ENCODE data around the gene RIN2.

DNA sequence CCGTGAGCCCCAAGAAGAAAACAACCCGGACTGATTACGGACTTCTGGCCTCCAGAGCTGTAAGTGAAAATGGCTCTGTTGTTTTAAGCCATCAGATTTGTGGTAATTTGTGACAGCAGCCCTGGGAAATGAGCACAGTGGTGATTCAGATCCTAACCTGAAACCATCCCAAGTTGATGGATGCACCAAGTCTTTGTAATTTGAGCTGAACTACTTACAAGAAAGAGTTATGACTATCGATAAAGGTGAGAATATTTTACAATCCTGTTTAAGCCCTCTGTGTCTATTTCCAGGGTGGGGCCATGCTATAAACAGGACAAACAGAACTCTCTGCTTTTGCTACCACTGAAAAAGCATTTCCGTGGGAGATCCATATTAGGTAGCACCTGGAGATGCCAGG, 19.1 kb upstream of the RIN2 start:
- TF ChIP-seq, protein P1, sequence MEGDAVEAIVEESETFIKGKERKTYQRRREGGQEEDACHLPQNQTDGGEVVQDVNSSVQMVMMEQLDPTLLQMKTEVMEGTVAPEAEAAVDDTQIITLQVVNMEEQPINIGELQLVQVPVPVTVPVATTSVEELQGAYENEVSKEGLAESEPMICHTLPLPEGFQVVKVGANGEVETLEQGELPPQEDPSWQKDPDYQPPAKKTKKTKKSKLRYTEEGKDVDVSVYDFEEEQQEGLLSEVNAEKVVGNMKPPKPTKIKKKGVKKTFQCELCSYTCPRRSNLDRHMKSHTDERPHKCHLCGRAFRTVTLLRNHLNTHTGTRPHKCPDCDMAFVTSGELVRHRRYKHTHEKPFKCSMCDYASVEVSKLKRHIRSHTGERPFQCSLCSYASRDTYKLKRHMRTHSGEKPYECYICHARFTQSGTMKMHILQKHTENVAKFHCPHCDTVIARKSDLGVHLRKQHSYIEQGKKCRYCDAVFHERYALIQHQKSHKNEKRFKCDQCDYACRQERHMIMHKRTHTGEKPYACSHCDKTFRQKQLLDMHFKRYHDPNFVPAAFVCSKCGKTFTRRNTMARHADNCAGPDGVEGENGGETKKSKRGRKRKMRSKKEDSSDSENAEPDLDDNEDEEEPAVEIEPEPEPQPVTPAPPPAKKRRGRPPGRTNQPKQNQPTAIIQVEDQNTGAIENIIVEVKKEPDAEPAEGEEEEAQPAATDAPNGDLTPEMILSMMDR (IDR thresholded peaks at IDR 0.05; ENCODE audit: low read depth, low read length) = no peak
- TF ChIP-seq POLR2A (IDR thresholded peaks at IDR 0.05; ENCODE audit: extremely low read depth, insufficient read length) = no peak
